GM19438 (cell line): ENCODE measurements around the gene SCNN1B.
"Not testable (repeated sequence)": the region's sequence is repeated elsewhere in the genome, so short reads cannot be mapped to it uniquely, and the experiment has no call there.

ENCODE experiments used
- ATAC-seq: cut with Tn5 transposase; IDR thresholded peaks from one replicate; pipeline ENCODE4 v1.9.1; 2021; ENCODE audit warnings: low read depth; ENCODE audit not compliant: unreplicated experiment

The SCNN1B gene

DNA sequence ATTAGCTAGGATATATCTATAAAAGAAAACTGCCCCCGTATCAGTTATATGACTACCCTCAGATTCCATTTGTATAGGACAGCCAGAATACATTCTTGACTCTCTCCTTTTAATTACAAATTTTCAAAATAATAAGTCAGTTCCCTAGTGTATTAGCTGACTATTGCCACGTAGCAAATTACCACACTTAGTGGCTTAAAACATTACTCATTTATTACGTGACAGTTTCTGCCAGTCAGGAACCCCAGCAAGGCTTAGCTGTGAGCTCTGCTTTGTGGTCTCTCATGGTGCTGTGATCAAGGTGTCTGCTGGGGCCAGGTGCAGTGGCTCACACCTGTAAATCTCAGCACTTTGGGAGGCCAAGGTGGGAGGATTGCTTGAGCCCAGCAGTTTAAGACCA lies 13.9 kb upstream of the SCNN1B start:
- ATAC-seq, result no peak

DNA sequence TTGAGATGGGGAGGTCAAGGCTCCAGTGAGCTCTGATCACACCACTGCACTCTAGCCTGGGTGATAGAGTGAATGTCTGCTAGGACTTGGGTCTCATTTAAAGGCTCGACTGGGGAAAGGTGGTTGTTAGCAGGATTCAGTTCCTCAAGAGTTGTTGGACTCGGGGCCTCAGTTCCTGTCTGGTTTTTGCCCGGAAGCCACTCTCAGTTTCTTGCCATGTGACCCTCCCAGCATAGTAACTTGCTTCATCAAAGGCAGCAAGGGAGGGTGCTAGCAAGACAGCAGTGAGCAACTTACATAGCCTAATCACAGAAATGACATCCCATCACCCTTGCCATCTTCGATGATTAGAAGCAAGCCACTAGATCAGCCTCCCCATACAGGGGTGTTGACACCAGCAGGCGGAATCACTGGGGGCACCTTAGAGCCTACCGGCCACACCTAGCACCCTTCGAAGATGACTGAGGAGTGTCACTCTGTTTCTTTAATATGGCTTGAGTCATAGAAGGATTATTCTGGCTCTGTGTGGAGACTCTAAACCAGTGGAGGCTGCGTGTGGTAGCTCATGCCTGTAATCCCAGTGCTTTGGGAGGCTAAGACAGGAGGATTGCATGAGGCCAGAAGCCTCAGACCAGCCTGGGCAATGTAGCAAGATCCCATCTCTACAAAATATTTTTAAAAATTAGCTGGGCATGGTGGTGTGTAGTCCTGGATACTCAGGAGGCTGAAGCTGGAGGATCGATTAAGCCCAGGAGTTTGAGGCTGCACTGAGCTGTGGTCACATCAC lies 13.2 kb upstream of the SCNN1B start:
- ATAC-seq, result no peak

DNA sequence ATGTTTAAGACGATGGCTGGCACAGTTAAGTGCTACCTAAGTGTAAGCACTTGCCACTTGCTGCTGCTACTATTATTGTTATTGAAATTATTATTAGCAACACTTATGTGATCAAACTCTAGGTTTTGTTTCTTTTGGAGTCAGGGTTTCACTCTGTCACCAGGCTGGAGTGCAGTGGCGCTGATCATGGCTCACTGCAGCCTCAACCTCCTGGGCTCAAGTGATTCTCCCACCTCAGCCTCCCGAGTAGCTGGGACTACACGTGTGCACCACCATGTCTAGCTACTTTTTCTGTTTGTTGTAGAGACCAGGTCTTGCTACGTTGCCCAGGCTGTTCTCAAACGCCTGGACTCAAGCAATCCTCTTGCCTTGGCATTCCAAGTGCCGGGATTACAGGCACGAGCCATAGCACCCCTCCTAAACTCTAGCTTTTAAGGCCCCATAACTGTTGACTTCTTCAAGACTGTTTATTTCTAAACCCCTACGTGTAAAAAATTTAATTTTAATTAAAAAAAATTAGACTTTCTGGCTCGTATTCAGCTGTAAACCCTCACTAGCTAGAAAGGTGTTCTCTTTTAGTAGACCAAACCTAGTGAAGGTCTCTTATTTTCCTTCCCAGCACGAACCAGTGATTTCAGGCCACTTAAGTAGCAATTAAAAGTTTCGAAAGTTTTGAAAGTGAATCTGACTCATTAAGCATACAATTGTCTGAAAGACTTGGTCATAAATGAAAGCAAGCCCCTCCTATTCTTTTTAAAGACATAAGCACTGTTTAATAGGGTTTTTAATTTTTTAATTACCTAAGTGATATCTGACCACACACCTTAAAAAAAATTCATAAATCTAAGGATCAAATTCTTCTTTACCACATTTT lies 11.7 kb upstream of the SCNN1B start:
- ATAC-seq, result no peak

DNA sequence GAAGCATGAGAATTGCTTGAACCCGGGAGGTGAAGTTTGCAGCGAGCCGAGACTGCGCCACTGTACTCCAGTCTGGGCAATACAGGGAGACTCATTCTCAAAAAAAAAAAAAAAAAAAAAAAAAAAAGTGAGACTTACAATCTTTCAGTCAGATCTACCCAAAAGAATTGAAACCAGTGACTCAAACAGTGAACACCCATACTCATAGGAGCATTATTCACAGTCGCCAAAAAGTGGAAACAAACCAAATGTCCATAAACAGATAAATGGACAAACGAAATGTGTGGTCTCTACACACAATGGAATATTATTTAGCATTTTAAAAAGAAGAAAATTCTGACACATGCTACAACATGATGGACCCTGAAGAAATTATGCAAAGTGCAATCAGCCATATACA lies 9.1 kb upstream of the SCNN1B start:
- no peak for ATAC-seq

DNA sequence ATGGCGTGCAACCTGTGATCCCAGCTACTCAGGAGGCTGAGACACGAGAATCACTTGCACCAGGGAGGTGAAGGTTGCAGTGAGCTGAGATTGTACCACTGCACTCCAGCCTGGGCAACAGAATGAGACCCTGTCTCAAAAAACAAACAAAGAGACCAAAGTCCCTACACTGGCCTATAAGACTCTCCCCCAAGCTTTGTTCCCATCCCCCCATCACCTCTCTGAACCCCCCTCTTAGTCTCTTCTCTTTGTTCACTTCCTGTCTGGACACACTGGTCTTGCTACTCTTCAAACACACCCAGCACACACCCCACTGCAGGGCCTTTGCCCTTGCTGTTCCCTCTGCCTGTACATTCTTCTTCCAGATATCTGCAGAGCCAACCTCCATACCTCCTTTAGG lies 7.8 kb upstream of the SCNN1B start:
- ATAC-seq, result no peak

DNA sequence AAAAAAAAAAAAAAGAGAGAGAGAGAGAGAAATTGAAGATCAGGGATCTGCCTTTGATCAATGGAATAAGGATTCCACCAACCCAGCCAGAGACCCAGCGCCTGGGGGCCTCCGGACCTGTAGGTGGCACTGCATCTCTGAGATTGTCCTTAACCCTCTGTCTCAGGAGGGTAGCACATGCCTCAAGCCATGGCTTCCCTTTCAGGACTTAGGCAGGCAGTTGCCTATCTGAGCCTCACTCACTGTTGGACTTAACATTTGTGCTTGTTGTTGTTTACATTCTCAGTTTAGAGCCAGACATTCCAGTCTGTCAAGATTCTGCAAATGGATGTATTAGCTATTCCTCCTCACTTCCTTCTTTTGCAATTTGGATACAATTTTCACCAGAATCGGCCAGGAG lies 5.1 kb upstream of the SCNN1B start:
- ATAC-seq, result no peak

DNA sequence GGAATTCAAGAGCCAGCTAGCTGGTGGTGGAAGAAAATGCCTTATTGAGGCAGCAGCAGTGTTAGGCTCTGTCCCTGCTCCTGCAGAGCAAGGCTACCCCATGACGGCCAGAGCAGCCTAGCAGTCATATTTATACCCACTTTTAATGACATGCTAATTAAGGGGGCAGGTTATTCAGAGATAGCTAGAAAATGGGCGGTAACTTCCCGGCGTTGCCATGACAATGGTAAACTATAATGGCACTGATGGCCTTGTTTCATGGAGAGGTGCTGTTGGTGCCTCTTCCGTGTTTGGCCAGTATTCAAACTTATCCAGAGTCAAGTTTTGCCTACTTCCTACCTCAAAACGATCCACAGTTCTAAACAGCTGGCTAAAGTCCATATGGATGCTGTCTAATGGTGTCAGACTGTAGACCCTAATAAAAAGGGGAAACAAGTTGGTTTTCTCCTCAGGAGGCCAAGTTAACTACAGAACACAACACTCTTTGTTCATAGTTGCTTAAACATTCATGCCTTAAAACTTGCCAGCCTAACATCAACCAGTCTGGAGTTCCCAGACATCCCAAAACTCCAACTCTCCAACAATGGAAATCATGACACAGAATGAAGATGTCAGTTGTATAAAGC lies 3.7 kb upstream of the SCNN1B start:
- no peak for ATAC-seq

DNA sequence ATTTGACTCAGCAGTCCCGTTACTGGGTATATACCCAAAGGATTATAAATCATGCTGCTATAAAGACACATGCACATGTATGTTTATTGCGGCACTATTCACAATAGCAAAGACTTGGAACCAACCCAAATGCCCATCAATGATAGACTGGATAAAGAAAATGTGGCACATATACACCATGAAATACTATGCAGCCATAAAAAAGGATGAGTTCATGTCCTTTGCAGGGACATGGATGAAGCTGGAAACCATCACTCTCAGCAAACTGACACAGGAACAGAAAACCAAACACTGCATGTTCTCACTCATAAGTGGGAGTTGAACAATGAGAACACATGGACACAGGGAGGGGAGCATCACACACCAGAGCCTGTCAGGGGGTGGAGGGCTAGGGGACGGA lies 2.3 kb upstream of the SCNN1B start:
- not testable (repeated sequence) for ATAC-seq

DNA sequence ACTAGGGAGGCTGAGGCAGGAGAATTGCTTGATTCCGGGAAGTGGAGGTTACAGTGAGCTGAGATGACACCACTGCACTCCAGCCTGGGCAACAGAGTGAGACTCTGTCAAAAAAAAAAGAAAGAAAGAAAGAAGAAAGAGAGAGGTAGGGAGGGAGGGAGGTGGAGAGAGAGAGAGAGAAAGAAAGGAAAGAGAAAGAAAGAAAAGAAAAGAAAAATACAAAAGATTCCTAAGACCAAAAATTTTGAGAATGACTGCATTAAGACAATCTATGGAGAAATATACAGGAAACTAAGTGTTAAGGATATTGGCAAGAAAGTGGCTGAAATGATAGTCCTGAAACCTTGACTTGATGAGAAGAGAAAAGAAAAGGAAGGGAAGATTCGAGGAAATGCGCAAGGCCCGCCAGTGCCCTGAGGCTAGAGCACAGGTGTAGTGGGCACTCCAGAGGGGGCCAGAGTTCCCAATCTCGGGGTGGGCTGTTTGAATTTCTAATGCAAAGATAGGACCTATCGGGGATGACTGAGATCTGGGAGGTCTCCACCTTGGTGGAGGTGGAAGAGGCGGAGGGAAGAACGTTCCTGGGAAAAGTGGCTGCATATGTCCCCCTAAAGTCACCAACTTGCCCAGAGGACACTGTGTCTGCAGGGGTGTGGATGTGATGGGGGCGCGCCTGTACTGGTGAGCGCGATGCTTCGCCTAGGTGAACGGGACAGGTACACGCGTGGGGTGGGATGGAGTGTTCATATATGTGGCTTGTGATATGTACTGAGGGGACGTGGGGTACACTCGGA lies 654 bp upstream of the SCNN1B start:
- no peak for ATAC-seq

DNA sequence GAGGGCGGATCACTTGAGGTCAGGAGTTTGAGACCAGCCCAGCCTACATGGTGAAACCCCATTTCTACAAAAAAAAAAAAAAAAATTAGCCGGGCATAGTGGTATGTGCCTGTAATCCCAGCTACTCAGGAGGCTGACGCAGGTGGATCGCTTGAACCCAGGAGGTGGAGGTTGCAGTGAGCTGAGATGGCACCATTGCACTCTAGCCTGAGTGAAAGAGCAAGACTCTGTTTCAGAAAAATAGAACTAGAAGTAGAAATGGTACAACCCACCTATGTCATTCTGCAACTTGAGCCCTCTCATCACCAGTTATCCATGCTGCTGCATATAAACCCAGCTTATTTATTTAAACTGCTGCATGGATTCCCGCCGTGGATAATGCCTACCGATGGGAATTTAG lies 1.6 kb downstream of the SCNN1B start:
- no peak for ATAC-seq

DNA sequence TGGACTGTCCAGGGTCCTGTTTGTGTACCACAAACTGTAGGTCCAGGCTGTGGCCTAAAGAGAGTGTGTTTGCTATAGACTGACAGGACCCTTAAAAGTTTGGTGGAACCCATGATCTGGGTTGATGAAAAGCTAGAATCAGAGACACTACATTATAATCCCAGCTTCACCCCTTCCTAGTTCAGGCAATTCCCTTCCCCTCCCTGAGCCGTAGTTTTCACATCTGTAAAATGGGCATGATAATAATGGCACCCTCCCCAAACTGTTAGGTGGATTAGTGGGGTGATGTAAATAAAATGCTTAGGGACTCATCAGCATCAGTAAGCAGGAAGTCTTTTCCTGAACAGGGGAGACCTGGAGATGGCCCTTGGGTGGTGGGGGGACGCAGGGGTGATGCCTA lies 2.5 kb downstream of the SCNN1B start:
- no peak for ATAC-seq

DNA sequence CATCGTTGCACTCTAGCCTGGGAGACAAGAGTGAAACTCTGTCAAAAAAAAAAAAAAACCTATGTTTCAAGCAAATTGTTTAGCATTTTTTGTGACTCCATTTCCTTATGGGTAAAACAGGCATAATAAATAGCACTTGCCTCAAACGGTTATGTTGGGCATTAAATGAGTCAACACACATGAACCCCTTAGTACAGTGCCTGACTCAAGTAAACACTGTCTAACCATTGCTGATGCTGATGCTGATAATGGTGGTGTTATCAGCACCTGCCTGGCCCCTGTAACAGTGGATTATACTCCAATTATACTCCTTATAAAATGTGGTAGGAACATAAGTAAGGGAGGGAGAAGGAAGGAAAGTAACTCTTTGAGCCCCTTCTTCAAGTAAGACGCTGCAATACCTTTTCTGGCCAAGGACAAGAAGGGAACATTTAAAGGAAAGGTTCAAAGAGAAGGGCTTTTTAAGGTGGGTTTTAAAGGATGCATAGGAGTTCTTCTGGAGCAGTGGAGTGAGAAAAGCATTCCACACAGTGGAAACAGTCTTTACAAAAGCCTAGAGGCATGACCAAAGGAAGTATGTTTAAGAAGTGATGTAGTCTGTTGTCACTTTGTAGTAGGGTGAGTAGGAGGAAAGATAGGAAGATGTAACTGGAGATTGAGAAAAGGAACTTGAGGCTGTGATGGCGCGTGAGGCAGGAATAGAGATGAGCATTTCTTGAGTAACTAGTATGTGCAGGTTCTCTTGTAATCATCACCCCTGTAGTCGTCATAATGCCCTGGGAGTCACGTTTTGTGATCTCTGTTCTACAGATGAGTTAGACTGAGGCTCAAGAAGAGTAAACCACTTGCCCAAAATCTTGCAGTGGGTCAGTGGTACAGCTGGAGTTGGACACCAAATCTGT lies 4.3 kb downstream of the SCNN1B start:
- ATAC-seq, result no peak

DNA sequence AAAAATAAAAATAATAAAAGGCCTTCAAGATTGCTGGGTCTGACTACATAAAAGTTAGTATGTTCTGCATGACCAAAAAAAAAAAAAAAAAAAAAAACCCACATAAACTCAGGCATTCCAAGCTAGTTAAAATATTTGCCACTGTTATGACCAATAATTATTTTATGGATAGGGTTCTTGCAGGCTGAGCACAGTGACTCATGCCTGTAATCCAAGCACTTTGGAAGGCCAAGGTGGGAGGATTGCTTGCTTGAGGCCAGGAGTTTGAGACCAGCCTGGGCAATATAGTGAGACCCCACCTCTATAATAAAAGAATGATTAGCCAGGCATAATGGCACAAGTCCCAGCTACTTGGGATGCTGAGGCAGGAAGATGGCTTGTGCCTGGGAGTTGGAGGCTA lies 8.1 kb downstream of the SCNN1B start:
- ATAC-seq, result no peak

DNA sequence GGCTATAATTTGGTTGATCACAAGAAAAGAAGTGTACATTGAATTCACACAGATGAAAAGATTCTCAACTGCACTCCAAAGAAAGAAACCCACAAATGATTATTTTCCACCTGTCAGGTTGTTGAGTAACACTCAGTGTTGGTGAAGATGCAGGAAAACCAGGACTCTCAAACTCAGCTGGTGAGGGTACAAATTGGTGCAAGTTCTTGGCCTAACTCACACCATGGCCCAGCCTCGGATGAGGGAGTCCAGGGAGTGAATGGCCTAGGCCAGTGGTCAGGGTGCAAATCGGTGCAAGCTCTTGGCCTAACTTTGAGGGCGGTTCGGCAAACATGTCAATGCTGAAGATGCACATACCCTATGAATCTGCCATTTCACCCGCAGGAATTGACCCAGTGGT lies 8.6 kb downstream of the SCNN1B start:
- ATAC-seq, result no peak

DNA sequence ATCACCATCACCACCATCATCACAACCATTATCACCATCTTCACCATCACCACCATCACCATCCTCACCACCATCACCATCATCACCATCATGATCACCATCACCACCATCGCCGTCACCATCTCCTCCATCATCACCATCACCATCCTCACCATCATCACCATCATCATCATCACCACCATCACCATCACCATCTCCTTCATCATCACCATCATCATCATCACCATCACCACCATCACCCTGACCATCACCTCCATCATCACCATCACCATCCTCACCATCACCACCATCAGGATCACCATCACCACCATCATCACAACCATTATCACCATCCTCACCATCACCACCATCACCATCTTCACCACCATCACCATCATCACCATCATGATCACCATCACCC lies 14.1 kb downstream of the SCNN1B start:
- no peak for ATAC-seq

DNA sequence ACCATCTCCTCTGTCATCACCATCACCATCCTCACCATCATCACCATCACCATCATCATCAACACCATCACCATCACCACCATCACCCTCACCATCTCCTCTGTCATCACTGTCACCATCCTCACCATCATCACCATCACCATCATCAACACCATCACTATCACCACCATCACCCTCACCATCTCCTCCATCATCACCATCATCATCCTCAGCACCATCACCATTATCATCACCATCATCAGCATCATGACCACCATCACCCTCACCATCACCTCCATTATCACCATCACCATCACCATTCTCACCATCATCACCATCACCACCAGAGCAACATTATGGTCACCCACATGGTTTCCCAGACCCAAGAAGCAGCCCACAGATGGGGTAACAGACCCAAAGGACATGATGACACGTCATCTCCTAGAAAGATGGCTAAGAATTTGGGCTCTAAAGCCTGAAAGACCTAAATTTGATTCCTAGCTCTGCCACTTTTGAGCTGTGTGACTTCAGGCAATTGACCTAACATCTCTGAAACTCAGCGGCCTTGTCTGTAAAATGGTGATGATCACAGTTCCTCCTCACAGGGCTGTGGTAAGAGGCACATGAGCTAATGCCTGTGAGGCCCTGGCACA lies 14.6 kb downstream of the SCNN1B start:
- no peak for ATAC-seq

DNA sequence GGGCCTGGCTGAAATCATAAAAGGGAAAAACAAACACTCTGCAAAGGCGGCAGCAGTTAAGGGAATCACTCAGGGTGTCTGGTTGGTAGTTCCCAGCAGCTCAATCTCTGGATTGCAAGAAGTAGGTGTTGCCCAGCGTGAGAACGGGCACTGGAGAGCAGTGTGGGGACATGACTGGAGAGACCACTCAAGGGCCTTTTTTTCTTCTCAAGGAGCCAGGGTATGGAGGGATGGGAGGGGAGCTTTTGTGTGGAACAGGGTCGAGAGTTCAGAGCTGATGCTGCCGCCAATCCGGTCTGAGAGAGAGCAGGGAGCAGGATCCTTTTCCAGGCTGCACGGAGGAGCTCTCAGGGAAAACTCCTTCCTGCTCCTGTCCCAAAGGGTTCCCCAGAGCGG lies 15.2 kb downstream of the SCNN1B start:
- no peak for ATAC-seq

DNA sequence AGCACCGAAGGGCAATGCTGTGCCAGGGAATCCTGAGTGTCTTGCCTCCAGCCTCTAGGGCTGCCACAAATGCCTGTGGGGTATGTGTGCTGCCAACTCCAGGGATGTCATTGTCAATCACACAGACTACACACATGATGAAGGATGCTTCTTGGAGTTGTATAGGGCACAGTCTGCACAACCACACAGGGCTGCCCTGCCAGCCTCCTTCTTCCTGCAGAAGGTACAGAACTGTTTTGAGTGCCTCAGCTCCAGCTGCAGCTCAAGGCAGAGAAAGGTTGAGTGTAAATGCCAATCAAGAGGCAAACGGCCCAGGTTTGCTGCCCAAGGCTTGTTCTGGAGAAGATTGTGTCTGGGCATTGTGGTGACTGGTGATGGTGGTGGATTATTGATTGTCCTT lies 15.6 kb downstream of the SCNN1B start:
- ATAC-seq, result no peak

DNA sequence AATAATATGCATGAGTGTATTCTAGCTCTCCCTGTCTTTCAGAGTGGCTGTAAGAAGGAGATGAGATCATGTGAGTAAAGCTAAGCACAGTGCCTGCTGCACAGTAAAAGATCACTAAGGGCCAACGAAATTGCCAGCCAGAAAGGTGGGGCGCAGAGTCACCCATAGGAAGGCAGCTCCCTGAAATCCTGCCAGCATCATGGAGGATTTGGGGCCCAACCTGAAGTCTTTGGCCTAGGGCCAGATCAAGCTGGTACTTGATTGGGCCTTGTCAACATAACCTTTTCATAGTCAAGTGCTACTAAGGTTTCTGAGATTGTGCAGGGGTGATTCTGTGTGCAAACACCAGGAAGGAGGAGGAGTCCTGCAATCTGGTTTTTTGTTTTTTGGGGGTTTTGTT lies 16.5 kb downstream of the SCNN1B start:
- ATAC-seq, result no peak
